HL-60 (cell line): Measurements from ENCODE around the gene CES3.

Experiments
- DNase-seq, 2 experiments: peaks; one replicate each; pipeline ENCODE4 v3.0.0-alpha.2; 2010 to 2020; ENCODE audit warnings: low read depth in 1 of 2, low spot score in 1 of 2
- H3K27ac ChIP-seq: fragments of 250-450 bp; sonication (Bioruptor Pico); replicated peaks from 2 replicates; pipeline ENCODE4 v1.5.1; 2020; ENCODE audit warnings: mild to moderate bottlenecking, moderate library complexity
- H3K27me3 ChIP-seq: fragments of 250-450 bp; sonication (Bioruptor Pico); 2 replicates; pipeline ENCODE4 v1.5.1; 2021; ENCODE audit warnings: mild to moderate bottlenecking, moderate library complexity; ENCODE audit not compliant: insufficient read depth, poor library complexity, severe bottlenecking
- H3K4me3 ChIP-seq: replicated peaks from 2 replicates; pipeline ENCODE4 v1.5.1; 2011; ENCODE audit warnings: mild to moderate bottlenecking, control low read depth, low read length; ENCODE audit not compliant: insufficient read depth
- CTCF ChIP-seq: IDR thresholded peaks from one replicate; pipeline ENCODE4 v1.5.1; 2011; ENCODE audit warnings: low read length, control low read depth, inconsistent platforms; ENCODE audit not compliant: insufficient read depth
- GABPA ChIP-seq: IDR thresholded peaks from 2 replicates; pipeline ENCODE4 v1.6.1; 2012; ENCODE audit warnings: low read depth
- POLR2AphosphoS5 ChIP-seq: IDR thresholded peaks from 2 replicates; pipeline ENCODE4 v1.6.1; 2012; ENCODE audit warnings: low read depth
- SPI1 ChIP-seq: IDR thresholded peaks from 2 replicates; pipeline ENCODE4 v1.6.1; 2012; ENCODE audit warnings: low read depth, mild to moderate bottlenecking, borderline replicate concordance
- TF ChIP-seq, protein P1 (sequence below): IDR thresholded peaks from 2 replicates; pipeline ENCODE4 v1.6.1; 2012; ENCODE audit warnings: low read depth; ENCODE audit not compliant: insufficient replicate concordance

The CES3 gene

DNA sequence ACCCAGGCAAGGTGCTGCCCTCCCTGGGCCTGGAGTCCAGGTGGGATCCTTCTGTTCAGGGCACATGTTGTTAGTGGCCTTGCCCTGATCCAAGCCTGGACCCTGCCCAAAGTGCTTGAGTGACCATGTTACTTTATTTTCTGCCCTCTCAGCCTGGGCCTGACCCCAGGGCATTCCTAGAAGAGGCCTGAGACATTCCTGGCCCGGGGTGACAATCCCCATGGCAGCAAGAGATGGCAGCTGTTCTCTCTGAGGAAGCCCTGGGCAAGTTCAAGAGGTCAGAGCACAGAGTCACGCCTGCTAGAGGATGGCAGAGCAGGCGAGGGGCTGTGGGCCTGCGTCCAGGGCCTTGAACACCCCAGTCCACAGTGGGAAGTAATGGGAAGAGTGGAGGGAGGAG is 47.4 kb upstream of the CES3 start:
- Histone ChIP-seq H3K27me3 (no peaks in the 10 kb centered on the region), H3K27ac (no peak overlapping the region), H3K4me3 (no peak overlapping the region)
- no peak for DNase-seq
- no peak for TF ChIP-seq POLR2AphosphoS5
- TF ChIP-seq GABPA, result no peak
- TF ChIP-seq CTCF, result no peak
- TF ChIP-seq SPI1, result no peak
- TF ChIP-seq, protein P1, sequence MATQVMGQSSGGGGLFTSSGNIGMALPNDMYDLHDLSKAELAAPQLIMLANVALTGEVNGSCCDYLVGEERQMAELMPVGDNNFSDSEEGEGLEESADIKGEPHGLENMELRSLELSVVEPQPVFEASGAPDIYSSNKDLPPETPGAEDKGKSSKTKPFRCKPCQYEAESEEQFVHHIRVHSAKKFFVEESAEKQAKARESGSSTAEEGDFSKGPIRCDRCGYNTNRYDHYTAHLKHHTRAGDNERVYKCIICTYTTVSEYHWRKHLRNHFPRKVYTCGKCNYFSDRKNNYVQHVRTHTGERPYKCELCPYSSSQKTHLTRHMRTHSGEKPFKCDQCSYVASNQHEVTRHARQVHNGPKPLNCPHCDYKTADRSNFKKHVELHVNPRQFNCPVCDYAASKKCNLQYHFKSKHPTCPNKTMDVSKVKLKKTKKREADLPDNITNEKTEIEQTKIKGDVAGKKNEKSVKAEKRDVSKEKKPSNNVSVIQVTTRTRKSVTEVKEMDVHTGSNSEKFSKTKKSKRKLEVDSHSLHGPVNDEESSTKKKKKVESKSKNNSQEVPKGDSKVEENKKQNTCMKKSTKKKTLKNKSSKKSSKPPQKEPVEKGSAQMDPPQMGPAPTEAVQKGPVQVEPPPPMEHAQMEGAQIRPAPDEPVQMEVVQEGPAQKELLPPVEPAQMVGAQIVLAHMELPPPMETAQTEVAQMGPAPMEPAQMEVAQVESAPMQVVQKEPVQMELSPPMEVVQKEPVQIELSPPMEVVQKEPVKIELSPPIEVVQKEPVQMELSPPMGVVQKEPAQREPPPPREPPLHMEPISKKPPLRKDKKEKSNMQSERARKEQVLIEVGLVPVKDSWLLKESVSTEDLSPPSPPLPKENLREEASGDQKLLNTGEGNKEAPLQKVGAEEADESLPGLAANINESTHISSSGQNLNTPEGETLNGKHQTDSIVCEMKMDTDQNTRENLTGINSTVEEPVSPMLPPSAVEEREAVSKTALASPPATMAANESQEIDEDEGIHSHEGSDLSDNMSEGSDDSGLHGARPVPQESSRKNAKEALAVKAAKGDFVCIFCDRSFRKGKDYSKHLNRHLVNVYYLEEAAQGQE, result no peak

- no peak overlapping the region for H3K4me3 ChIP-seq
- no peak for TF ChIP-seq POLR2AphosphoS5
- TF ChIP-seq, protein P1, result no peak
- no peak for TF ChIP-seq SPI1
- no peak for TF ChIP-seq GABPA
- TF ChIP-seq CTCF, result no peak
- DNase-seq, result no peak
Measured at GRCh38 chr16:66914541-66914940, 46.5 kb upstream of the CES3 start.

GRCh38 chr16:66915041-66915440 is 46.0 kb upstream of the CES3 start:
- no peak for DNase-seq
- no peaks in the 10 kb centered on the region for H3K27me3 ChIP-seq
- TF ChIP-seq, protein P1, result no peak
- TF ChIP-seq POLR2AphosphoS5 (no peak), SPI1 (no peak), CTCF (no peak), GABPA (no peak)
- no peak overlapping the region for H3K4me3 ChIP-seq
- no peak overlapping the region for H3K27ac ChIP-seq

More at GRCh38 chr16:66914541-66914940, 46.5 kb upstream of the CES3 start:
- H3K27me3 ChIP-seq, result no peaks in the 10 kb centered on the region
- no peak overlapping the region for H3K27ac ChIP-seq
